KG1 (cell line): ENCODE measurements around the gene LAG3.

Source experiments
- DNase-seq: peaks from one replicate; lab custom pipeline; 2025; lab: John Stamatoyannopoulos, UW

LAG3 gene

DNA sequence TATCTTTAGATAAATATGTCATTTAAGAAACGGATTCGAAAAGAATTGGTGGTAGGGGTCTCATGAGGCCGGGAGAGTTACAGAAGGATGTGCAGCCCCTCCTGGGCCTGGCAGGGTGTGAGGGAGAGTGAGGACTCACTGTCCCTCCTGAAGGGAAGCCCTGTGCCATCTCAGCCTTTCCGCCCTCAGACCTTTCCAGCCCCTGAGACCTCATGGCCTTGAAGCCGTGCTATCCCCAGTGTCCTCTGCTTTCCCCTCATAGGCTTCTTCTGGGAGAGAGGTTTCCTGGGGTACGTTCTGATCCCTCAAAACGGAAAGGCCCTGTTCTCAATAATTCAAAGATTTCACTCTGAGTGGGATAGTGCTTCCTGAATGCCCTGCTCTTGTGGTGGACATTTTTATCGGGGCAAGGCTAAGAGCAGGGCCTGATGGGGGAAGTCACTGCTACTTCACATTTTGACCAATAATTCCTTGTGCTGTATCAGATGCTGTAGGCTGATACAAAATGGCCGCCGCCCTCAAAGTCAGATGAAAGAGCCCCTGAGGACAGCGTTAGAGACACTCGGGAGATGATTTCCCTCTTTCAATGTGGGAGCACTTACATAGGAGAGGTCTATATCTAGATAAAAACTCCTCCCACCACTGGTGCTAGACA, 18.3 kb downstream of the LAG3 start:
- DNase-seq: no peak

DNA sequence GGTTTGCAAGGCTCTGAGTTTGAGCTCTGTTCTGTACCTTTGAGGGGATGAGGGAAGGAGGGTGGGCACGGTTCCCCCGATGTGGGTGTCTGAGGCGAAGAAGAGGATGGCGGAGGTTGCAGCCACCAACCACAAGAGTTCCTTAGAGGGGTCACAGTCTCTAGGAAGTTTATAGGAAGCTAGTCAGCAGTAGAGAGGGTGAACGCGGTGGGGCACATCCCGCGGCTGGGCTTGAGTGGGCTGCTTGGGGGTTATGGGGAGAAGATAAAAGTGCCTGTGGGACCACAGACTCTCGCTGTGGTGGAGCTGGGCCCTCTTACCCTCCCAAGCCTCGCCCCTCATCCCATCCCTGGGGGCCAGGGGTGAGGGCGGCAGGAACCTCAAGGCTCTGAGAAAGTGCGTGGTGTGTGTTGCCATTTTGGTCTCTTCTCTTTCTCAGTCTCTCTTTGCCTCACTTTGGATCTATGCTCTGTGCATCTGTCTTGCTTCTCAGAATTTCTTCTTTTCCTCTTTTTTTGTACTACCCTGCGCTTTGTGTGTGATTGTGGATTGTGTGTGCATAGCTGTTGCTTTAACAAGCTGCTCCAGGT, 19.7 kb downstream of the LAG3 start:
- DNase-seq: no peak

GRCh38 chr12:6792522-6793201, 20.3 kb downstream of the LAG3 start:
- DNase-seq: peak; percentile 58

DNA sequence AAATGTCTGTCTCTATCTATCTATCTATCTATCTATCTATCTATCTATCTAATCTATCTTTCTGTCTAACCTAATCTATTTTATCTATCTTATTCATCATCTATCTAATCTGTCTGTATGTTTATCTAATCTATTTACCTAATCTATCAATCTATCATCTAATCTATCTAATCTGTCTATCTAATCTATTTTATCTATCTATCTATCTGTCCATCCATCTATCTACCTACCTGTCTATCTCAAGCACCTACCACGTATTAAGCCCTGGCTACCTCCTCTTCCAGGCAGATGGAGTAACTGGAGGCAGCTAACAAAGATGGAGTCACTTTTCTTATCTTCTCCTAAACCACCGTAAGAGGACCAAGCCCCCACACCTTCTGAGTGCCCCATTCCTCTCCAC, 22.8 kb downstream of the LAG3 start:
- DNase-seq: no peak

DNA sequence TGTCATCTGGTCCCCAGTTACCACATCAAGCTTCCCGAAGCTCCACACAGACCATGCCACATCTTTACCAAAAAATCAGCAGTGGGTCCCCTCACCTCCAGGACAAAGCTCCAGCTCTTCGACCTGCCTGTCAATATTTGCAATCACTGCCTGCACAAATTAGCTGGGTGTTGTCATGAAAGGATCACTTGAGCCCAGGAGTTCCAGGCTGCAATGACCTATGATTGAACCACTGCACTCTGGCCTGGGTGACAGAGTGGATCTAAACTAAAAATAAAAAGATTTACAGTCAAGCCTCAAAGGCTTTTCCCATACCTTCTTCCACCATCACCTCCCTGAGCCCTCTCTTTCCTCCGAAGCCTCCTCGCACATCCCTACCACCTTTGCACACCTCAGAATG, 24.3 kb downstream of the LAG3 start:
- no peak for DNase-seq

DNA sequence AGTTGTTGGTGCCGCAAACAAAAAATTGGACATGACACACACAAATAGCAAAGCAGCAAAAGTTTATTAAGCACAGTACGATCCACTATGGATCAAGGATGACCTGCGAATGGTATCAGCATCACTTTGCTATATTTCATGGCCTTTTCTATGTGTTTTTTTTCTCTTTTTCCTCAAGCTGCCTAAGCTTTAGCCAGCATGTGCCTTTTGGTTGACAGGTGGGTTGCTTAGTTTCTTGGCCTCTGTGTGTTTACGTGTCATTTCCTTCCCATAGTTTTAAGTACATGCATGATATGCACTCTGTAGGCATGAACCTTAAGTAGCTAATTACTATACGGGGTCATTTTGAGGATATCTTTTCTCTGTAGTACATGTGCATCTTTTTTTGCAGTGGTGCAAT, 26.8 kb downstream of the LAG3 start:
- DNase-seq: no peak

DNA sequence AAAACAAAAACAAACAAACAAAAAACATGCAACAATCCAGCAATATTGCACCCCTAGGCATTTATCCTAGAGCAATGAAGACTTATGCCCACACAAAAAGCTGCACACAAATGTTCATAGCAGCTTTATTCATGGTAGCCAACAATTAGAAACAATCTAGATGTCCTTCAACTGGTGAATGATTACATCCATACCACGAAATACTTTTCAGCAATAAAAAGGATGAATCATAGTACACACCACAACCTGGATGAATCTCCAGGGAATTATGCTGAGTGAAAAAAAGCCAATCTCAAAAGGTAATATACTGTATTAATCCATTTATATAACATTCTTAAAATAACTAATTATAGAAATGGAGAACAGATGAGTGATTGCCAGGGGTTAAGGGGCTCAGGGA, 34.9 kb downstream of the LAG3 start:
- no peak for DNase-seq

GRCh38 chr12:6809056-6809455, 36.7 kb downstream of the LAG3 start:
- DNase-seq: no peak

GRCh38 chr12:6810758-6811157, 38.4 kb downstream of the LAG3 start:
- no peak for DNase-seq

DNA sequence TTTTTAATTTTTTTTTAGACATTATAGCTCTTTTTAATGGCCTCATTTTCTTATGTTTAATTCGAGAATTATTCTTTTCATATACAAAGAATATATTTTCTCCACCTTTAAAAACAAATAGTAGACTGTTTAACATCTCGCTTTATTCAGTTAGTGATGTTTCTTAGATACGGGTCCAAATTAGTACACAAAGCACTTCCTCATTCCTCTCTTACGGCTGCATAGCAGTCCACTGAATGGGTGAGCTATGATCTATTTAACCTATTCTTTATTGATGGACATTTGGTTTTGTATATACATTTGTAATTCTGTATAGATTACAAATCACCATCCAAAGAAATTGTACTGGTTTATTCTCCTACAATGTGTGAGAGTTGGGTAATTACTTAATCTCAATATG, 41.0 kb downstream of the LAG3 start:
- no peak for DNase-seq

- DNase-seq: no peak
Measured at GRCh38 chr12:6816598-6816997, 44.3 kb downstream of the LAG3 start.

- no peak for DNase-seq
Measured at GRCh38 chr12:6817098-6817497, 44.8 kb downstream of the LAG3 start.

GRCh38 chr12:6817662-6818157, 45.4 kb downstream of the LAG3 start:
- no peak for DNase-seq

- no peak for DNase-seq
Measured at GRCh38 chr12:6818222-6818621, 45.9 kb downstream of the LAG3 start.

DNA sequence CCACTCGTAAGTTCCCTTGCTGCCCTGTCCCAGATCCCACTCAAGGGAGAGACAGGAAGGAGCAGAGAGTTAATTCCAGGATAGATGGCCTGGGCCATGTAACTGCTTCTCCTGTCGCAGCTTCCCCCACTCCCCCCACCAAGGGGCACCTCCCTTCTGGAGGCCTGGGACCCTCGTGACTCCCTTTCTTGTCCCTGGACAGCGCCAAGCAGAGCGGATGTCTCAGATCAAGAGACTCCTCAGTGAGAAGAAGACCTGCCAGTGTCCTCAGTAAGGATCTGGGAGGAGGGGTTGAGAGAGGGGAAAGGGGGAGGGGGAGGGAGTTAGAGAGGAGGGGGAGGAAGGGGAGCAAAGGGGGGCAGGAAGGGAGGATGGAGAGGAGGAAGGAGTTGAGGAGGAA, 46.3 kb downstream of the LAG3 start:
- no peak for DNase-seq

- DNase-seq: no peak
Measured at GRCh38 chr12:6819106-6820030, 47.0 kb downstream of the LAG3 start.

GRCh38 chr12:6820166-6820565, 47.8 kb downstream of the LAG3 start:
- no peak for DNase-seq

DNA sequence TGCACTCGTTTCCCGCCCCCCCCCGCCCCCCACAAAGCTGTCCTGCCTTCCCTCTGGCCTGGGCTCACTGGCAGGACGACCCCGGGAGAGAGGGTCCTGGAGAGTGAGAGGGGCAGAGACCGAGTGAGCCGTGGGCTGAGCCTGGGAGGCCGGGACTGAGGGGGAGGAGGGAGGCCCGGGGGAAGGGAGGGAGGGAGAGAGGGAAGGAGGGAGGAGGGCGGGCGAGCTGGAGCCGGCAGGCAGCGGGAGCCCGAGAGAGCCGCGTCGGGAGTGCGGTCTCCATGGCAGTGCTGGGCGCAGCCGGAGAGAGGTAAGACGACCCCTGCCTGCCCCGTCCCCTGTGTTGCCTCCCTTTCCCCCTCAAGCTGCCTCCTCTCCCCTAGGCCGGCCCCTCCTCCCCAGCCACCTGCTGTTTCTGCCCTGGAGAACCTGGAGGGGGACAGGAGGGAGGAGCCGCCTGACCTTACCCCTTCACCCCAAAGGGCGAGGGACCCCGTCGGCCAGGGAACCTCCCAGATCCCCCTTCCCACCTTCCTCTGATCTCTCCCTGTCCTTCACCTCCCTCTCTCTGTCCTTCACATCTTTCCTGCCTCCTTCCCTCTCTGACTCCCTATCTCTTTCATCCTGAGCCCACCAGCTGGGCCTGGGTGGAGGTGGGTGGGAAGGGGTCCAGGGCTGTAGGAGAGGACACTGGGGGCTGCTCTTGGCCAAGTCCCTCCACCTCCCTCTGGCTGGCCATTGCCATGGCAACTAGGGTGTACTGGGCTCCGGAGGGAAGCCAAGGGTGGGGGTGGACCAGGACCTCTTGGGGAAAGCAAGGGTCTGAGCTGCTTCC, 49.5 kb downstream of the LAG3 start, which contains the start of gene GPR162:
GPR162 (plus strand) TSS at position 231 of the 835 bp plus-strand sequence. CDS start 2,078 bp downstream, outside the sequence.
- no peak for DNase-seq

DNA sequence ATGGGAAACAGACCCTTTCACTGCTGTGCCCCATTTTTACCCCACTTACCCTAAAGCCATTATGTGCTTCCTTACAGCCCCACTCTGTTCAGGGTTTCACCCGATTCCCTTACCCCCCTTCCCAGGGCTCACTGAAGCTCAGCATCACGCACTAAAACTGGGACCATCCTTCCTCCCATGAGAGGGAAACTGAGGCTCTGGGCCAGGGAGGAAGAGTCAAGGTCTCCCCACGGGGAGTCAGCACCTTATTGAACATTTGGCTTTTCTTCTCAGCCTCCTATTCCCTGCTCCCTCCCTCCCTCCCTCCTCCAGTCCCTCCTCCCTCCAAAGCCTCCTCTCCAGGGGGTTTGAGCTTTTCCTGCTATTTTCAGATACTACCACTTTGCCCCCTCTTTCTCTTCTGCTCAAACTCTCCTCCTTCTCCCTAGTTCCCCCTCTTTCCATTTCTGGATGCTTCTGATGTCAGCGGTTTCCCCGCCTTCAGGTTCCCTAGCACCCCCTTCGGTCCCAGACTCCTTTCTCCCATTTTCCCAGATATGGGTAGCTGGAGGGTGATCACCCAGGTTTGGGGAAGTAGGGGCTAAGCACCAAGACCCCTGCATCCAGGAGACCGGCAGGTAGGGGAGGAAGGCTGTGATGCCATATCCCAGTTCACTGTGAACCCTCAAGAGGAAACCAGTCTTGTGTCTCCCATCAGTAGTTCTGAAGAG, 50.3 kb downstream of the LAG3 start:
- no peak for DNase-seq
